ENCODE results near the gene TRIM52.
A peak's percentile ranks its signal among the peaks of the same experiment; 100 is the strongest.

TRIM52 gene

DNA sequence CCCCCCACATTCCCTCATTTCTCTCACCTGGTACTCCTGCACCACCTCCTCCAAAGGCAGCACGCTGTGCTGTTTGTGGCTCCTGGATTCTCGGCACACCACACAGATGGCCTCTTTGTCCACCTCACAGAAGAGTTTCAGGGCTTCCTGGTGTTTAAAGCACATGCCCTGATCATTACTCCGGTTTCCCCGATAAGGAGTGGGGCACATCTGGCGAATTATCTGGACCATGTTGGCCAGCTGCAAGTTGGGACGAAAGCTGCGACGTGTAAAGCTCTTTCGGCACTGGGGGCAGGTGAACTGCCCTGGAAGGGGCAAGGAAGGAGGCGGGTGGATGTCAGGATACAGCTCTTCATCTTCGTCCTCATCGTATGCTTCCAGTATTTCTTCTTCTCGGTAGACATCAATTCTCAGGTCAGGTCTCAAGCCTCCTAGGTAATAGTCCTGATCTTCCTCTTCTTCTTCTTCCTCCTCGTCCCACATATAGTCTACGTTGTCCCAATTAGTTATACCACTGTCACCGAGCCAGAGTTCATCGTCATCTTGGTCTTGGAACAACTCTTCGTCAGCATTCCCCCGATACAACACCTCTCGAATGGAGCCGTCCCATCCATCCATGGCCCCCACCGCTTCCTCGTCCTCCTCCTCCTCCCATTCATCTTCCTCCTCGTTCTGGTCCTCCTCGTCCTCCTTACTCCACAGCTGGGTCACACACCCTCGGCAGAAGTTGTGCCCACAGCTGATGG, 796 bp downstream of the TRIM52 start (continued):
- TF ChIP-seq, protein P1, sequence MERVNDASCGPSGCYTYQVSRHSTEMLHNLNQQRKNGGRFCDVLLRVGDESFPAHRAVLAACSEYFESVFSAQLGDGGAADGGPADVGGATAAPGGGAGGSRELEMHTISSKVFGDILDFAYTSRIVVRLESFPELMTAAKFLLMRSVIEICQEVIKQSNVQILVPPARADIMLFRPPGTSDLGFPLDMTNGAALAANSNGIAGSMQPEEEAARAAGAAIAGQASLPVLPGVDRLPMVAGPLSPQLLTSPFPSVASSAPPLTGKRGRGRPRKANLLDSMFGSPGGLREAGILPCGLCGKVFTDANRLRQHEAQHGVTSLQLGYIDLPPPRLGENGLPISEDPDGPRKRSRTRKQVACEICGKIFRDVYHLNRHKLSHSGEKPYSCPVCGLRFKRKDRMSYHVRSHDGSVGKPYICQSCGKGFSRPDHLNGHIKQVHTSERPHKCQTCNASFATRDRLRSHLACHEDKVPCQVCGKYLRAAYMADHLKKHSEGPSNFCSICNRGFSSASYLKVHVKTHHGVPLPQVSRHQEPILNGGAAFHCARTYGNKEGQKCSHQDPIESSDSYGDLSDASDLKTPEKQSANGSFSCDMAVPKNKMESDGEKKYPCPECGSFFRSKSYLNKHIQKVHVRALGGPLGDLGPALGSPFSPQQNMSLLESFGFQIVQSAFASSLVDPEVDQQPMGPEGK (tag by site-specific recombination; IDR thresholded peaks at IDR 0.05), result peak; percentile 3; the same call in 1 of the 2 replicates
- TF ChIP-seq ZNF549 (tag by site-specific recombination; IDR thresholded peaks at IDR 0.05) (no peak), GLIS2 (tag by site-specific recombination; IDR thresholded peaks at IDR 0.05) (0 out of 2 replicates have a peak, but pooled peaks have one; percentile 15), ZBTB20 (tag by site-specific recombination; IDR thresholded peaks at IDR 0.05) (no peak), IKZF3 (tag by site-specific recombination; IDR thresholded peaks at IDR 0.05) (no peak), ZNF138 (tag by site-specific recombination; IDR thresholded peaks at IDR 0.05; ENCODE audit: borderline replicate concordance) (no peak), ZNF23 (tag by site-specific recombination; IDR thresholded peaks at IDR 0.05; ENCODE audit: borderline replicate concordance) (no peak), ZNF223 (tag by site-specific recombination; IDR thresholded peaks at IDR 0.05) (no peak), ZNF366 (tag by site-specific recombination; conservative IDR thresholded peaks at IDR 0.05) (peak; percentile 36; the same call in 1 of the 2 replicates), GLI2 (tag by site-specific recombination; IDR thresholded peaks at IDR 0.05; ENCODE audit: borderline replicate concordance, low read depth) (no peak), YY1 (tag by site-specific recombination; IDR thresholded peaks at IDR 0.05) (no peak), SP7 (tag by site-specific recombination; IDR thresholded peaks at IDR 0.05) (no peak), ZNF514 (tag by site-specific recombination; IDR thresholded peaks at IDR 0.05) (no peak), EGR2 (tag by site-specific recombination; IDR thresholded peaks at IDR 0.05; ENCODE audit: low read depth) (peak; percentile 33; the same call in 1 of the 2 replicates), ZNF670 (tag by site-specific recombination; IDR thresholded peaks at IDR 0.05; ENCODE audit: low read depth) (no peak), ZNF747 (tag by site-specific recombination; IDR thresholded peaks at IDR 0.05) (no peak), ZBTB48 (tag by site-specific recombination; IDR thresholded peaks at IDR 0.05) (no peak), KLF8 (tag by site-specific recombination; IDR thresholded peaks at IDR 0.05) (no peak)
- TF ChIP-seq, protein P2, sequence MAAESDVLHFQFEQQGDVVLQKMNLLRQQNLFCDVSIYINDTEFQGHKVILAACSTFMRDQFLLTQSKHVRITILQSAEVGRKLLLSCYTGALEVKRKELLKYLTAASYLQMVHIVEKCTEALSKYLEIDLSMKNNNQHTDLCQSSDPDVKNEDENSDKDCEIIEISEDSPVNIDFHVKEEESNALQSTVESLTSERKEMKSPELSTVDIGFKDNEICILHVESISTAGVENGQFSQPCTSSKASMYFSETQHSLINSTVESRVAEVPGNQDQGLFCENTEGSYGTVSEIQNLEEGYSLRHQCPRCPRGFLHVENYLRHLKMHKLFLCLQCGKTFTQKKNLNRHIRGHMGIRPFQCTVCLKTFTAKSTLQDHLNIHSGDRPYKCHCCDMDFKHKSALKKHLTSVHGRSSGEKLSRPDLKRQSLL (tag by site-specific recombination; IDR thresholded peaks at IDR 0.05), result no peak
- TF ChIP-seq, protein P3, sequence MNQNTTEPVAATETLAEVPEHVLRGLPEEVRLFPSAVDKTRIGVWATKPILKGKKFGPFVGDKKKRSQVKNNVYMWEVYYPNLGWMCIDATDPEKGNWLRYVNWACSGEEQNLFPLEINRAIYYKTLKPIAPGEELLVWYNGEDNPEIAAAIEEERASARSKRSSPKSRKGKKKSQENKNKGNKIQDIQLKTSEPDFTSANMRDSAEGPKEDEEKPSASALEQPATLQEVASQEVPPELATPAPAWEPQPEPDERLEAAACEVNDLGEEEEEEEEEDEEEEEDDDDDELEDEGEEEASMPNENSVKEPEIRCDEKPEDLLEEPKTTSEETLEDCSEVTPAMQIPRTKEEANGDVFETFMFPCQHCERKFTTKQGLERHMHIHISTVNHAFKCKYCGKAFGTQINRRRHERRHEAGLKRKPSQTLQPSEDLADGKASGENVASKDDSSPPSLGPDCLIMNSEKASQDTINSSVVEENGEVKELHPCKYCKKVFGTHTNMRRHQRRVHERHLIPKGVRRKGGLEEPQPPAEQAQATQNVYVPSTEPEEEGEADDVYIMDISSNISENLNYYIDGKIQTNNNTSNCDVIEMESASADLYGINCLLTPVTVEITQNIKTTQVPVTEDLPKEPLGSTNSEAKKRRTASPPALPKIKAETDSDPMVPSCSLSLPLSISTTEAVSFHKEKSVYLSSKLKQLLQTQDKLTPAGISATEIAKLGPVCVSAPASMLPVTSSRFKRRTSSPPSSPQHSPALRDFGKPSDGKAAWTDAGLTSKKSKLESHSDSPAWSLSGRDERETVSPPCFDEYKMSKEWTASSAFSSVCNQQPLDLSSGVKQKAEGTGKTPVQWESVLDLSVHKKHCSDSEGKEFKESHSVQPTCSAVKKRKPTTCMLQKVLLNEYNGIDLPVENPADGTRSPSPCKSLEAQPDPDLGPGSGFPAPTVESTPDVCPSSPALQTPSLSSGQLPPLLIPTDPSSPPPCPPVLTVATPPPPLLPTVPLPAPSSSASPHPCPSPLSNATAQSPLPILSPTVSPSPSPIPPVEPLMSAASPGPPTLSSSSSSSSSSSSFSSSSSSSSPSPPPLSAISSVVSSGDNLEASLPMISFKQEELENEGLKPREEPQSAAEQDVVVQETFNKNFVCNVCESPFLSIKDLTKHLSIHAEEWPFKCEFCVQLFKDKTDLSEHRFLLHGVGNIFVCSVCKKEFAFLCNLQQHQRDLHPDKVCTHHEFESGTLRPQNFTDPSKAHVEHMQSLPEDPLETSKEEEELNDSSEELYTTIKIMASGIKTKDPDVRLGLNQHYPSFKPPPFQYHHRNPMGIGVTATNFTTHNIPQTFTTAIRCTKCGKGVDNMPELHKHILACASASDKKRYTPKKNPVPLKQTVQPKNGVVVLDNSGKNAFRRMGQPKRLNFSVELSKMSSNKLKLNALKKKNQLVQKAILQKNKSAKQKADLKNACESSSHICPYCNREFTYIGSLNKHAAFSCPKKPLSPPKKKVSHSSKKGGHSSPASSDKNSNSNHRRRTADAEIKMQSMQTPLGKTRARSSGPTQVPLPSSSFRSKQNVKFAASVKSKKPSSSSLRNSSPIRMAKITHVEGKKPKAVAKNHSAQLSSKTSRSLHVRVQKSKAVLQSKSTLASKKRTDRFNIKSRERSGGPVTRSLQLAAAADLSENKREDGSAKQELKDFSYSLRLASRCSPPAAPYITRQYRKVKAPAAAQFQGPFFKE (tag by site-specific recombination; IDR thresholded peaks at IDR 0.05; ENCODE audit: borderline replicate concordance), result 0 out of 2 replicates have a peak, but pooled peaks have one; percentile 22
- TF ChIP-seq, protein P4, sequence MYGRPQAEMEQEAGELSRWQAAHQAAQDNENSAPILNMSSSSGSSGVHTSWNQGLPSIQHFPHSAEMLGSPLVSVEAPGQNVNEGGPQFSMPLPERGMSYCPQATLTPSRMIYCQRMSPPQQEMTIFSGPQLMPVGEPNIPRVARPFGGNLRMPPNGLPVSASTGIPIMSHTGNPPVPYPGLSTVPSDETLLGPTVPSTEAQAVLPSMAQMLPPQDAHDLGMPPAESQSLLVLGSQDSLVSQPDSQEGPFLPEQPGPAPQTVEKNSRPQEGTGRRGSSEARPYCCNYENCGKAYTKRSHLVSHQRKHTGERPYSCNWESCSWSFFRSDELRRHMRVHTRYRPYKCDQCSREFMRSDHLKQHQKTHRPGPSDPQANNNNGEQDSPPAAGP (tag by site-specific recombination; IDR thresholded peaks at IDR 0.05), result no peak; the same call in 1 of the 2 replicates
- TF ChIP-seq, protein P5, sequence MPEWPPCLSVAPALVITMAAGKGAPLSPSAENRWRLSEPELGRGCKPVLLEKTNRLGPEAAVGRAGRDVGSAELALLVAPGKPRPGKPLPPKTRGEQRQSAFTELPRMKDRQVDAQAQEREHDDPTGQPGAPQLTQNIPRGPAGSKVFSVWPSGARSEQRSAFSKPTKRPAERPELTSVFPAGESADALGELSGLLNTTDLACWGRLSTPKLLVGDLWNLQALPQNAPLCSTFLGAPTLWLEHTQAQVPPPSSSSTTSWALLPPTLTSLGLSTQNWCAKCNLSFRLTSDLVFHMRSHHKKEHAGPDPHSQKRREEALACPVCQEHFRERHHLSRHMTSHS (tag by site-specific recombination; IDR thresholded peaks at IDR 0.05), result no peak
- TF ChIP-seq, protein P6, sequence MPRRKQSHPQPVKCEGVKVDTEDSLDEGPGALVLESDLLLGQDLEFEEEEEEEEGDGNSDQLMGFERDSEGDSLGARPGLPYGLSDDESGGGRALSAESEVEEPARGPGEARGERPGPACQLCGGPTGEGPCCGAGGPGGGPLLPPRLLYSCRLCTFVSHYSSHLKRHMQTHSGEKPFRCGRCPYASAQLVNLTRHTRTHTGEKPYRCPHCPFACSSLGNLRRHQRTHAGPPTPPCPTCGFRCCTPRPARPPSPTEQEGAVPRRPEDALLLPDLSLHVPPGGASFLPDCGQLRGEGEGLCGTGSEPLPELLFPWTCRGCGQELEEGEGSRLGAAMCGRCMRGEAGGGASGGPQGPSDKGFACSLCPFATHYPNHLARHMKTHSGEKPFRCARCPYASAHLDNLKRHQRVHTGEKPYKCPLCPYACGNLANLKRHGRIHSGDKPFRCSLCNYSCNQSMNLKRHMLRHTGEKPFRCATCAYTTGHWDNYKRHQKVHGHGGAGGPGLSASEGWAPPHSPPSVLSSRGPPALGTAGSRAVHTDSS (tag by site-specific recombination; IDR thresholded peaks at IDR 0.05), result peak; percentile 92
